ENCODE measurements around the gene PTPRG. TPM values are rescaled to one million over a fixed set of nuclear protein-coding genes. Genes with fewer than 3 reads are reported as not detected.

The PTPRG gene
- total RNA-seq, 1 donor: 41.0 TPM

- TF ChIP-seq CTCF (IDR thresholded peaks at IDR 0.05; ENCODE audit: insufficient read depth, low read depth, low read length): no peak
- no peak for DNase-seq (ENCODE audit: low read depth)
Observed at GRCh38 chr3:61863579-61863978, 302.2 kb downstream of the PTPRG start.

GRCh38 chr3:61864886-61865285 lies 303.5 kb downstream of the PTPRG start:
- H3K4me3 ChIP-seq (ENCODE audit: low read depth, low read length): no peak overlapping the region
- no peak for DNase-seq (ENCODE audit: low read depth)
- no peak for TF ChIP-seq CTCF (IDR thresholded peaks at IDR 0.05; ENCODE audit: insufficient read depth, low read depth, low read length)

More at GRCh38 chr3:61863579-61863978, 302.2 kb downstream of the PTPRG start:
- H3K4me3 ChIP-seq (ENCODE audit: low read depth, low read length): no peak overlapping the region

- no peak for DNase-seq (ENCODE audit: low read depth)
- H3K4me3 ChIP-seq (ENCODE audit: low read depth, low read length): no peak overlapping the region
- TF ChIP-seq CTCF (IDR thresholded peaks at IDR 0.05; ENCODE audit: insufficient read depth, low read depth, low read length): no peak
Observed at GRCh38 chr3:61865466-61866152, 304.2 kb downstream of the PTPRG start.

- no peak for DNase-seq (ENCODE audit: low read depth)
- H3K4me3 ChIP-seq (ENCODE audit: low read depth, low read length): no peak overlapping the region
- no peak for TF ChIP-seq CTCF (IDR thresholded peaks at IDR 0.05; ENCODE audit: insufficient read depth, low read depth, low read length)
Observed at GRCh38 chr3:61866153-61866542, 304.8 kb downstream of the PTPRG start.

- no peak for DNase-seq (ENCODE audit: low read depth)
- TF ChIP-seq CTCF (IDR thresholded peaks at IDR 0.05; ENCODE audit: insufficient read depth, low read depth, low read length): no peak
Observed at GRCh38 chr3:61866961-61867461, 305.6 kb downstream of the PTPRG start.

GRCh38 chr3:61868499-61868898 lies 307.1 kb downstream of the PTPRG start:
- TF ChIP-seq CTCF (IDR thresholded peaks at IDR 0.05; ENCODE audit: insufficient read depth, low read depth, low read length): no peak
- DNase-seq (ENCODE audit: low read depth): no peak
- H3K4me3 ChIP-seq (ENCODE audit: low read depth, low read length): no peak overlapping the region

More at GRCh38 chr3:61866961-61867461, 305.6 kb downstream of the PTPRG start:
- H3K4me3 ChIP-seq (ENCODE audit: low read depth, low read length): no peak overlapping the region

GRCh38 chr3:61869371-61869770 lies 308.0 kb downstream of the PTPRG start:
- no peak for TF ChIP-seq CTCF (IDR thresholded peaks at IDR 0.05; ENCODE audit: insufficient read depth, low read depth, low read length)
- no peak overlapping the region for H3K4me3 ChIP-seq (ENCODE audit: low read depth, low read length)
- no peak for DNase-seq (ENCODE audit: low read depth)
